ENCODE results near the gene TCTN1.
"Not testable (repeated sequence)": the region's sequence is repeated elsewhere in the genome, so short reads cannot be mapped to it uniquely, and the experiment has no call there.

The TCTN1 gene

GRCh38 chr12:110613771-110614684 is at the start of gene TCTN1:
TSS of gene TCTN1 (plus strand) at chr12:110614129. CDS start at chr12:110614183, 54 bp downstream.
- peak; percentile 95 to 96 for DNase-seq

GRCh38 chr12:110564471-110564991 is 49.4 kb upstream of the TCTN1 start:
- DNase-seq = no peak

GRCh38 chr12:110565894-110566871 is 47.7 kb upstream of the TCTN1 start:
- DNase-seq = no peak

GRCh38 chr12:110566993-110567392 is 46.9 kb upstream of the TCTN1 start:
- DNase-seq = no peak

- no peak for DNase-seq
Observed at GRCh38 chr12:110568752-110569151, 45.2 kb upstream of the TCTN1 start.

GRCh38 chr12:110569838-110570237 is 44.1 kb upstream of the TCTN1 start:
- not testable (repeated sequence) for DNase-seq

GRCh38 chr12:110570798-110571197 is 43.1 kb upstream of the TCTN1 start:
- DNase-seq = not testable (repeated sequence)

- no peak for DNase-seq
Observed at GRCh38 chr12:110574044-110574443, 39.9 kb upstream of the TCTN1 start.

- not testable (repeated sequence) for DNase-seq
Observed at GRCh38 chr12:110574717-110575230, 39.2 kb upstream of the TCTN1 start.

GRCh38 chr12:110575326-110575725 is 38.6 kb upstream of the TCTN1 start:
- no peak for DNase-seq

GRCh38 chr12:110576504-110576903 is 37.4 kb upstream of the TCTN1 start:
- no peak for DNase-seq

GRCh38 chr12:110577864-110578693 is 35.9 kb upstream of the TCTN1 start:
- peak; percentile 45 to 84 for DNase-seq

GRCh38 chr12:110578694-110579534 is 35.0 kb upstream of the TCTN1 start:
- DNase-seq = peak in 1 of 2 donors; percentile 53

- DNase-seq = peak in 1 of 2 donors; percentile 32
Observed at GRCh38 chr12:110579535-110580253, 34.2 kb upstream of the TCTN1 start.

- no peak for DNase-seq
Observed at GRCh38 chr12:110581931-110582275, 32.0 kb upstream of the TCTN1 start.

- DNase-seq = peak; percentile 86
Observed at GRCh38 chr12:110582276-110583136, 31.4 kb upstream of the TCTN1 start.

GRCh38 chr12:110583137-110584059 is 30.5 kb upstream of the TCTN1 start, which contains the start of gene PPTC7:
TSS of gene PPTC7 (minus strand) at chr12:110583318. CDS start at chr12:110583031, 287 bp downstream.
- peak; percentile 97 to 98 for DNase-seq

GRCh38 chr12:110585231-110585799 is 28.6 kb upstream of the TCTN1 start:
- DNase-seq = peak; percentile 28 to 55

Data from CD4-positive, alpha-beta T cell treated with Interleukin-4 for 1 hour (primary cell).